Putamen (tissue), 1 donor: ENCODE data around the gene FFAR1.
"Not testable (repeated sequence)": the region's sequence is repeated elsewhere in the genome, so short reads cannot be mapped to it uniquely, and the experiment has no call there.

Experiments used
- DNase-seq: peaks from one replicate; pipeline ENCODE4 v3.0.0-alpha.2; 2016; ENCODE audit warnings: low spot score

Gene FFAR1

DNA sequence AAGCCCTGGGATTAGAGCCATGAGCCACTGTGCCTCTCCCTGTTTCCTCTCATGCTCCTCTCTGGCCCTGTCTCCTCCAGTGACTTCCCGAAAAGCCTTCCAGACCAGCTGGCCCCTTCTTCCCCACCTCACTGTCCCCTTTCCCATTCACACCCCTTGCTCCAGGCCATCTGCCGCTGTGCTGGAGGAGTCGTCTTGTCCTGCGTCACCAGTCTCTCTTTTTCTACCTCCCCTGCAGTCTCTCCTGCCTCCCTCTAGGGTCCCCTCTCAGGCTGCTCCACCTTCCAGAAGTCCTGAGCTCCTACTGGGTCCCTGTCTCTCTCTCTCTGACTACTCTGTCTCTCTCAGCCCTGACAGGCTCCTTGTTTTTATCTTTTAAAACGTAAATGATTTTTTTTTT, 5.3 kb upstream of the FFAR1 start:
- no peak for DNase-seq

GRCh38 chr19:35344511-35345031, 3.1 kb upstream of the FFAR1 start:
- DNase-seq, result no peak

DNA sequence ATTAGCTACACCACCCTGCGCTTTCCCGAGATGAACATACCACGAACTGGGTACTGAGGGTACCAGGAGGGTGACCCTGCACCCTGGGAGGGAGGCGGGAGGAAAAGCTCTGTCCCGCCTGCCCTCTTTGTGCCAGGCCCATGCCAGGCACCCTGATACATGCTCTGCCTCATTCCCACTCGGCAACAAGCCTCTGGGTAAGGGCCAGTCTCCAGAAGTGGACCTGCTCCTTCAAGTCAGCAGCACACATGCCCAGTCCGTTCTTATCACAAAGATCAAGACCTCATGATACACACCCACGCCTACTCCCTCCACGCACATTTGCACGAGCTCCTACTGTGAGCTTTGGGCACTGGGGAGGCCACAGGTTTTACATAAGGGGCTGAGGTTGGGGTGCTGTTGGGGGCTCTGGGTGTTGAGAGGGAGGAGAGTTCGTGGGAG, 2.0 kb upstream of the FFAR1 start:
- DNase-seq, result no peak

DNA sequence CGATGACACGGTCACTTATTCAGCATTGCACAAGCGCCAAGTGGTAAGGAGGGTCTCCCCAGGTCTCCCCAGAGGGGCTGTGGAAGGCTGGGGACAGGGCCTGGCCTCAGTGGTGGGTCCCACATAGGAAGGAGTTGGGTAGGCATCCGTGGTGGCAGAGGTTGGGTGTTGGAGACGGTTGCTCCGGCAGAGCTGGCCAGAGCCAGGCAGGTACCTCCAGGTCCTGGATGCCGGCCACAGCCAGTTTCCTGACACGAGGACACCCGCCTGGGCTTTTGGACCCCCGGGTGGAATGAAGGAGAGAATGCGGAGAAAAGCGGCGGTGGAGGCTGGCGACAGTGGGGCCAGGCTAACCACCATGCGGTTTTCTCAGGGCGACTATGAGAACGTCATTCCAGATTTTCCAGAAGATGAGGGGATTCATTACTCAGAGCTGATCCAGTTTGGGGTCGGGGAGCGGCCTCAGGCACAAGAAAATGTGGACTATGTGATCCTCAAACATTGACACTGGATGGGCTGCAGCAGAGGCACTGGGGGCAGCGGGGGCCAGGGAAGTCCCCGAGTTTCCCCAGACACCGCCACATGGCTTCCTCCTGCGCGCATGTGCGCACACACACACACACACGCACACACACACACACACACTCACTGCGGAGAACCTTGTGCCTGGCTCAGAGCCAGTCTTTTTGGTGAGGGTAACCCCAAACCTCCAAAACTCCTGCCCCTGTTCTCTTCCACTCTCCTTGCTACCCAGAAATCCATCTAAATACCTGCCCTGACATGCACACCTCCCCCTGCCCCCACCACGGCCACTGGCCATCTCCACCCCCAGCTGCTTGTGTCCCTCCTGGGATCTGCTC, 1.3 kb upstream of the FFAR1 start:
- DNase-seq, result no peak

DNA sequence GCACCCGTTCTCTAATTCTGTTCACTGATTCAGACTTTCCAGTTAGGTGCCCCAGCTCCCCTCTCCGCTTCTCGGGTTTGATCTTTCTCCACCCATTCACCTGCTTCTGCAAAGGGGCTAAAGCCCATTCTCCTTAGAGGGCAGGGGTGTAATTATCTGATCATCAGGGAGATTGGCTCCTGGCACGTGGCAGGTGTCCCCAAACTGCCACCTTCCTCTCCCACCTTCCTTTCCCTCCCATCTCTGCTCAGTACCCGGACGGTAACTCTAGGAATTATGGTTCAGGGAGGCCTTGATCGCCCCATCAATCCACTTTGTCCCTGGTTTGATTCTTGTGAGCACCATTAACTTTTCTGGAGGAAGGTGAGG, 212 bp downstream of the FFAR1 start:
- no peak for DNase-seq

DNA sequence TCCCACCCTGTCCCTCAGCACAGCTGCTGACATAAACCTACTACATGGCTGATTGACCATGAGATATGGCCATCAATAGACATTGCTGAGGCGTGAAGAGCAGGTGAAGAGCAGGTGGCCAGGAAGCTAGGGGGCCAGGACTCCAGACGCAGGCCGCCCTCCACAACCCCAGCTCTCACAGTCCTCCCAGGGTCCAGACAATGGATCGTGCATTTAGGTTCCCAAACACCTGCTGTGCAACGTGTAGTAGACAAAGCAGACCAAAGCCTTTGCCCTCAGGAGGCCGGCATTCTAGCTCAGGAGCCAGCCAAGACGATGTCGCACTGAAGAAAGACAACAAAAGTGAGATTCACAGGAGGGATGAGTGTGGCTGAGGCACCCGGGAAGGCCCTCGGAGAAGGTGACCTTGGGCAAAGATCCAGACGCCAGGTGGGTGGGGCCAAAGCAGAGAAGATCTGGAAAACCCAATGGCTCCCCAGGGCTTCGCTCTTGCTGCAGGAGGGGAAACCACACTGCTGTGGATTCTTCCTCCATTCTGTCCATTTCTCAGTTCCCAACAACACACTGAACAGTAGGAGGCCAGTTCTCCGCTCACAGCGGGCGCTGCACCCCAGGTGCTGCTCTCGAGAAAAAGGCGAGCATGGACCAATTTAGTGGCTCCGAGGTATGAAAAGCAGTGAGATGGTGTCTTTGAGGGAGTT, 1.4 kb downstream of the FFAR1 start:
- no peak for DNase-seq

GRCh38 chr19:35349614-35350521, 2.2 kb downstream of the FFAR1 start:
- no peak for DNase-seq

DNA sequence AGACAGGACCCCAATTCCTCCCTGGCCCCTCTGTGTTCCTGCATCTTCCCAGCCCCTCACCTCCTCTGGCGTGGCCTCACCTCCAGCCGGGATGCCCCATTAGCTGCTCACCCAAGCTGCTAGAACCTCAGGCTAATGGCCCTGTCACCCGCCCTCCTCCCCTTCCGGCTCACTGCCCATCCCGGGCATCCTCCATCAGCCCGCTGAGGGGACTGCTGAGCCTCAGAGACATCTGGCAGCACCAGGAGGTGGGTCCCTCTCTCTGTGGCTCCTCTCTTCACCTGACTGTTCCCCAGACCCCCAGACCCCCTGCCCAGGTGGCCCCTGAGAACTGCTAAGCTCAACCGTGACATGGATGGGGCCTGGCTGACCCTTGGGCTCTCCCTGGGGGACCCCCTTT, 2.9 kb downstream of the FFAR1 start:
- DNase-seq, result no peak

- DNase-seq, result no peak
These were observed 3.9 kb downstream of the FFAR1 start for GRCh38 chr19:35351411-35352176.

GRCh38 chr19:35352177-35352447, 4.4 kb downstream of the FFAR1 start:
- DNase-seq, result no peak

- DNase-seq, result peak; percentile 81
These were observed 5.0 kb downstream of the FFAR1 start for GRCh38 chr19:35352448-35353304.

- no peak for DNase-seq
These were observed 5.9 kb downstream of the FFAR1 start for GRCh38 chr19:35353635-35354034.

GRCh38 chr19:35354898-35355297, 7.2 kb downstream of the FFAR1 start:
- DNase-seq, result no peak

DNA sequence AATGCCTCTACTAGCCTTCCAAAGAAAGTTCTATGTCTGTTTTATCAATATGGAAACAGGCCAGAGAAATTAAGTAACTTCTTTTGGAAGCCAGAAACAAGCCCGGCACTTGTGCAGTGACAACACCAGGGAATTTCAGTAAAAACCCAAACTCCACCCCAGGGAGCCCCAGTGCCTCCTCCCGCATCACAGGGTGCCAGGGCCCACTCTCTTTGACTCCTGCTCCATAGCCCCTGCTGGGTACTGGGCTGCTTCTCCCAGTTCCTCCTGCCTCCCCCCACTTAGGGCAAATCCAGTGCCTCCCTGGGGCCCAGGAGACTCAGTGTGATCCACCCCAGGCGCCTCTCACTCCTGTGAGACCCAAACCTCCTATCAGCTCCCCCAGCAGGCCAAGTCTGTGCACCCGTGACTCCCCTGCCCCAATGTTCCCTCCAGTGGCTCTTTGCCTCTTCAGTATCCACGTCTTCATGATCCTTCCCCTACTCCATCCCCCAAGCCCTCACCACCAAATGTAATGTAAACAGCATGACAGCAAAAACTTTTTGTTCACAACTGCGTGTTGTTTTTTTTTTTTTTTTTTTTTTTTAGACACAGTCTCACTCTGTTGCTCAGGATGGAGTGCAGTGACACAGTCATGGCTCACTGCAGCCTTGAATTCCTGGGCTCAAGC, 8.2 kb downstream of the FFAR1 start:
- no peak for DNase-seq

- peak; percentile 42 for DNase-seq
These were observed 10.3 kb downstream of the FFAR1 start, which contains the start of gene FFAR3 for GRCh38 chr19:35357867-35358573. FFAR3 (plus strand) TSS chr19:35358460; CDS start chr19:35358891, 431 bp downstream.

- not testable (repeated sequence) for DNase-seq
These were observed 11.1 kb downstream of the FFAR1 start for GRCh38 chr19:35358834-35359233.

GRCh38 chr19:35359395-35359794, 11.7 kb downstream of the FFAR1 start:
- DNase-seq, result not testable (repeated sequence)

GRCh38 chr19:35360081-35360480, 12.4 kb downstream of the FFAR1 start:
- DNase-seq, result not testable (repeated sequence)

DNA sequence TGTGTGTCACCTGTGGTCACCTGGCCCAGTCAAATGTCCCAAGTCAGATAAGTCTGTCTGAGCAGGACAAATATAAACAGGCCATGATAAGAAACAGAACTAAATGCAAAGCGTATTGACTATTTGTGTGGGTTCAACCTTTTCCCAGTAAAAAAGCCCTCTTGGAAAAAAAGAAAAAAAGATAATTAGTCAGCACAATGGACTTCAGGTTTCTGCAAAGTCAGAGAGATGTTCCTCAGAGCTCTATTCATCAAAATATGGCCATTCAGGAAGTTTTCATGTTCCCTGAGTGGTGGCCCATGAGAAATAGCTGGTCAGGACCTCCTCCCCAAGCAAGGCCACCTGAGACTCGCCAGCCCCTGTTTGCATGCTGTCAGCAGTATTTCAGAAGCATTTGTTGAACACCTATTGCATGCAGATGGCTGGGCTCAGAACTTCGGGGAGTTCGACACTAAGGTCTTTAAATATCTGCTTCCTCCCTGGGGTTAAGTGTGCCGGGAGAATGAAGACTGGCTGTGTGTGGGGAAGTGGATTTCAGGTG, 13.2 kb downstream of the FFAR1 start:
- no peak for DNase-seq
